NCI-H510A (cell line): ENCODE measurements around the gene CARD8.

Source experiments
- DNase-seq: peaks from one replicate; lab custom pipeline; 2025; lab: John Stamatoyannopoulos, UW

Gene CARD8

DNA sequence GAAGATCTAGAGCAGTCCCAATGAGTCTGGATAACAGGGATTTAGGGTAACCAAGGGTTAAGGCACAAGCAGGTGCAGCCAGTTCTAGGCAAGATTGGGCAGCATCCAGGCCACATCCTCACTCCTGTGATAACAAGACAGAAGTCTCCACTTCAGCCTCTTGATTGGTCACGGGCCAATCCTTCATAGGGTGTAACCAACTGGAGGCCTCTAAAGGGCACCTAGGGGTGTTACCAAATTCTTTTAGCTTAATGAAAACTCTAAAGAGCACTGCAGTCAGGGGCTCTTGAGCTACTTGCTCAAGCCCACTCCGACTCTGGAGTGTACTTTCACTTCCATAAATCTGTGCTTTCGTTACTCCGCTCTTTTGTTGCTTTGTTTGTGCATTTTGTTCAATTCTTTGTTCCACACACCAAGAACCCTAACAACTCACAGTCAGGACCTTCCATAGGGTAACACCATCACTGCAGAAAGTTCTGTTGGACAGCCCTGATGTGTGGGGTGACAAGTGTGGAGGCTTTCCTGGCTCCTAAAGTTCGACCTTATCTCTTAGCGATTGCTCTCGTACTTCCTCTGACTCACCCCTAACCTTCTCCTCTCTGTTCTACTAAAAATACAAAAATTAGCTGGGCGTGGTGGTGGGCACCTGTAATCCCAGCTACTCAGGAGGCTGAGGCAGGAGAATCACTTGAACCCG is 49.2 kb downstream of the CARD8 start:
- DNase-seq, result no peak

DNA sequence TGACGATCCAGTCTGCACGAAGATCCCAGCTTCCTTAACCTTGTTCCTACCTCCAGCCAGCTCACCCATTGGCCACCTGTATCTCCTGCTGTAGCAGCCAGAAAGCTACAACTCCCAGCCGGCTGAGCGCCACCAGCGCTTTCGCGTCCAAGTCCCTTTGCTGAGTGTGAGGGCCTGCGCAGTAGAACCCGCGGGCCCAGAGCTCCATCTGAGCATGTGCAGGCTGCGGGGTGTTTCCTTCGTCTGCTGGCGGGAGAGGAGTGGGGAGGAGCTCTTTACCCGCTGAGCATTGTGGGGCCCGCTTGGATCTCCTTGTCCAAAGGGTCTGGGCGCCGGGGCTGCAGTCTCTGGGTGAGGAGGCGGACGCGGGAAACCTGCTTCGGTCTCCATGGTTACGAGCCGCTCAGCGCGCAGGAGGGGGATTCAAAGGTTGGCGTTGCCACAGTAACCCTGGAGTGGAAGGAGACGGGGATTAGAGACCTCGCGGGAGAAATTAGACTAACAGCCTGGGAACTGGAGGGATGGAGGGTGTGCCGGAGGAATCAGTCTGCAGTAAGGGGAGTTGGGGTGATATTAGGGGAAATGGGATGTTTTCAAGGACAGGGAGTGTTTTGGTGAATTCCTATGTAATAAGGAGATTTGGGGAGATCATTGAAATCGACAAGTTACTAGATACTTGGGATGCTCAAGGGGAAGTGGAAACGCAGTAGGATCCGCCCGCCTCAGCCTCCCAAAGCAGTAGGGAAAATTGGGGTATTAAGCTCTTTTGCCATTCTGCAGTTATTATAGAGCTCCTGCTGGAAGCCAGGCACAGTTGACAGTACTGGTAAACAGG is 51.7 kb downstream of the CARD8 start:
- peak; percentile 97 for DNase-seq

DNA sequence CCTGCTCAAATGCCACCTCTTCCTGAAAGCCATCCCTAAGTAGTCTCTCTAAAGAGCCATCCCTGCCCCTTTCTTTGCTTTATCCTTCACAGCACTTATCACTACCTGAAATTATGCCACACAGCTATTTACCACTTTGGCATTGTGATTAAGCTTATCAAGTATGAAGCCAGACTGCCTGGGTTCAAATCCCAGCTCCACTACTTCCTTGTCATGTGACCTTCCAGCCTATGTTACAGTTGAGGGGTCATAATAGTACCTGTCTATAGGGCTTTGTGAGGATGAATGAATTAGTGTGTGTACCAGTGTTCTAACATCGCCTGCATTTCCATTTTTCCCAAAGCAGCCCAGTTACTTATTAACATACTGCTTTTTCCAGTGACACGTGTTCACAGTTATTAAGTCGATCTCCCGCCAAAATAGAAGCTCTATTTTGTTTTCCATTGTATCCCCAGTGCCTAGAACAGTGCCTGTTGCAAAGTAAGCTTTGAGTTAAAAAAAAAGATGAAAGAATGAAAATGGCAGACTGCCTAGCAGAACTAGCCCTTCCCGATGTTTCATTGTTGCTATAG is 52.4 kb downstream of the CARD8 start:
- DNase-seq, result no peak

DNA sequence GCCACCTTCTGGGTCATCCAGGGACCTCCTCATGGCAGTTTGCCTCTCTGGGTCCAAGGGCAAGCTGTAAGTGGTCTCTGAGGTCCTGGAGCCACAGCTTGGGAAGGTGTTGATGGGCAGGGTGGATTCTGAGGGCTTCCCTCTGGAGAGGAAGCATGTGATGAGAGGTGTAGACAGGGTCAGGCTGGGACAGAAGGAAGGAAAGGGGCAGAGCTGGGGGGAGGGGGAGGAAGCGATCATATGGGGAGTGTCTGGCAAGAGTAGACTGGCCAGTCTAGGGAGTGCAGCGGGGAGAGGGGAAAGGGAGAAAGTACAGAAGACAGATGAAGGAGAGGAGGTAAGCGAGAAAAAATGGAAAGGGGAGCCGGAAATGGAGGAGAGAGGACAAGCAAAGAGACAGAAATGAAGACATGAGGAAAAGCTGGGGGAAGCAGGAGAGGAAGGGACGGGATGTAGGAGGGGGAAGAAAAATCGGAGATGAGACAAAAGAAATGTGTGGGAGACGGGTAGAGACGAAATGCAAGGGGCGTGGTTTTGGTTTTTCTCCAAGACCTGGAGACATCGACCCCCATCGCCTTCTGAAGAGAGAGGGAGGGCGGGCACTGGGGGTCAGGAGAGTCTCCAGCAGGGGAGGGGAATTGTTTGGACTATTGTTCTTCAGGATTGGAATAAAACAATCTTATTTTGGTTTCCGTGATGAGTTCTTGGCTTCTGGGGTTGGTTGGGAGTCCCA is 58.6 kb downstream of the CARD8 start:
- no peak for DNase-seq

DNA sequence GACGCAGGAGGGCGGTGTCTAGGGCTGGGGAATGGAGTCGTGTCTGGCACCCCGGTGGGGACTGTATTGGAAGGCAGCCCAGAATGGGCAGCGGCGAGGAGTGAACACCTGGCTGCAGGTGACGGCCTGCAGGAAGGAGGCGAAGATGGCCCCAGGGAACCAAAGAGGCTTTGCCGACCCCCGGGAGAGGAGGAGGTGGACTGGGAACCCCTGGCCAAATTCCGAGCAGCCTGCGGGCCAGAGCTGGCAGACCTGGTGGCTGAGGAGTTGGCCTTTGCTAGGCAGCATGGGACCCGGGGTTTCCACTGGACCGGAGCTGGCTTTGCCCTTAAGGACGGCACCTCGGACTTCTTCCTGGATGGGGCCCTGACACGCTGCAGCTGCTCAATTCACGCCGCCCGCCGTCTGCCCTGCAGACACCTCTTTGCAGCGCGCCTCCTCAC is 59.4 kb downstream of the CARD8 start:
- no peak for DNase-seq

DNA sequence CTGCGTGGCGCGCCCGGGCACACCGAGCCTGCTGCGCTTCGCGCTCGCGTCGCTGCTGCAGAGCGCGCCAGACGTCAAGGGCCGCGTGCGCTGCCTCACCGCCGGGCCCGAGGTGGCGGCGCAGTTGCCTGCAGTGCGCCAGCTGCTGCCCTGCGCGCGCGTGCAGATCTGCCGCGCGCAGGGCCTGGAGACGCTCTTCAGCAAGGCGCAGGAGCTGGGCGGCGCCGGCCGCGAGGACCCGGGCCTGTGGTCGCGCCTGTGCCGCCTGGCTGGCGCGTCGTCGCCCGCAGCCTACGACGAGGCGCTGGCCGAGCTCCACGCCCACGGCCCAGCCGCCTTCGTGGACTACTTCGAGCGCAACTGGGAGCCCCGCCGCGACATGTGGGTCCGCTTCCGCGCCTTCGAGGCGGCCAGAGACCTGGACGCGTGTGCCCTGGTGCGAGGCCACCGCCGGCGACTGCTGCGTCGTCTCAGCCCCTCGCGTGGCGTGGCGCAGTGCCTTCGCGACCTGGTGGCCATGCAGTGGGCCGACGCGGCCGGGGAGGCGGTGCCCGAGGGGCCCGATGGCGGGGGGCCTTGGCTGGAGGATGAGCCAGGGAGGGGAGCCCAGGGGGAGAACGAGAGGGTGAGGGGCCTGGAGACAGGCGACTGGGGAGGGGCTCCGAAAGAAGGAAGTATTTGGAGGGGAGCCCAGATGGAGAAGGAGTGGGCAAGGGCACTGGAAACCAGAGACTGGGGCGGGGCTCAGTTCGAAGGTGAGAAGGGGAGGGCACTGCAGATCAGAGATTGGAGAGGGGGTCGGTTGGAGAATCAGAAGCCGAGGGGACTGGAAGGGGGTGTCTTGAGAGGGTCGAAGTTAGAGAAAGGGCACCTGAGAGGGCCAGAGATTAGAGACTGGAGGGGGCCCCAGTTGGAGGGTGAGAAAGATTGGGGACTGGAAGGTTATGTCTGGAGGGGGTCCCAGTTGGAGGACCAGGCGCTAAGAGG is 60.6 kb downstream of the CARD8 start:
- DNase-seq, result no peak

DNA sequence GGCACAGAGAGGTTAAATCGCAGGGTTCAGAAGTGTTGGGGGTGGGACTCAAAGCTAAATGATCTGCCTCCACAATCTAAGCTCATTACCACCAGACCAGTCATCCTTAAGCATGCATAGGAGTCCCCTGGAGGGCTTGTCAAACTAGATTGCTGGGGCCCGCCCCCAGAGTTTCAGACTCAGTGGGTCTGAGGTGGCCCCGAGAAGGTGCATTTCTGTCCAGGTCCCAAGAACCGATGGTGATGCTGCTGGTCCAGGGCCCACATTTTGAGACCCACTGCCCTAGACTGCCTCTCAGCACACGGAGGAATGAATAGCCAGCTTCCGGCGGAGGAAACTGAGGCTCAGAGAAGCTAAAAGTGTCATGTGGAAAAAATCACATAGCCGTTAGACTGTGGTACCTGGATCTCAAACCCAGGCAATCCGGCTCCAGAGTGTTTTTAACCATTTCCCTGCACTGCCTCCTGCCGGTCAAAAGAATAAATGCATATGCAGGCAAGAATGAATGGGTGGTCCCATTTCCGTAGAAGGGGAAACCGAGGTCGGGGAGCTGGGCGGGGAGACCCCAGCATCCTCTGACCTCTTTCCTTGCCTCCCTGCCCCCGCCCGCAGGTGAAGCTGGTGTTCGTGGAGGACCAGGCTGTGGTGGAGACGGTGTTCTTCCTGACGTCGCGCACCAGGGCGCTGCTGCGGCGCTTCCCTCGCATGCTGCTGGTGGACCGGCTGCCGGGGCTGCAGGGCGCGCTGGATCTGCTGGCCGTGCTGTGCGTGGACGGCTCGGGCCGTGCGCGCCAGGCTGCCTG is 61.5 kb downstream of the CARD8 start:
- no peak for DNase-seq

DNA sequence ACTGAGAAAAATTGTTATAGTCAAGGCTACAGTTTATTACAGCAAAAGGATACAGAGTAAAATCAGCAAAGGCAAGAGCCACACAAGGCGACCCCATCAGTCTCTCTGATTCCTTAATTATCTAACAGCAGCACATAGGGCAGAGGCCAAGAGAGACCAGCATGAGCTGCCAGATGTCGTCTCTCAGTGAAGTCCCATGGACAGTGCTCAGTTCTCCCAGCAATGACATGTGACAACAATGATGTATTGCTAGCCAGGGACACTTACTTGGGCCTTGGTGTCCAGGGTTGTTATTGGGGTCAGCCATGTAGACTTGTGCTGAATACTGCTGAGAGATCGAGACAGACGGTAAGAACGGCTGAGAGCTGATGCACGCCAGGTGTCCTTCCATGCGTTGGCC is 63.0 kb downstream of the CARD8 start:
- no peak for DNase-seq

DNA sequence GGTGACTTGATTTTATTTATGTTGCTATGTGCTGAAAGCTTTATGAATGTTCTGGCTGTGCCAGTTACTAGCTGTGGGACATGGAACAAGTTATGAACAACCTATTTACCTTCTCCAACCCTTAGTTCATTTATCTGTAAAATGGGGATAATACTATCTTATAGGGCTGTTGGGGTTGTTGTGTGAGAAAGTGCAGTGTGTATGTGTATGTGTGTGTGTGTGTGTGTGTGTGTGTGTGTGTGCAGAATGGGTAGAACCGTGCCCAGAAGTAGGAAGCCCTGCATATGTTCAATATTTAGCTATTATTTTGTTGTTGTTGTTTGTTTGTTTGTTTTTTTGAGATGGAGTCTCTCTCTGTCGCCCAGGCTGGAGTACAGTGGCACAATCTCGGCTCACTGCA is 64.8 kb downstream of the CARD8 start:
- DNase-seq, result no peak

DNA sequence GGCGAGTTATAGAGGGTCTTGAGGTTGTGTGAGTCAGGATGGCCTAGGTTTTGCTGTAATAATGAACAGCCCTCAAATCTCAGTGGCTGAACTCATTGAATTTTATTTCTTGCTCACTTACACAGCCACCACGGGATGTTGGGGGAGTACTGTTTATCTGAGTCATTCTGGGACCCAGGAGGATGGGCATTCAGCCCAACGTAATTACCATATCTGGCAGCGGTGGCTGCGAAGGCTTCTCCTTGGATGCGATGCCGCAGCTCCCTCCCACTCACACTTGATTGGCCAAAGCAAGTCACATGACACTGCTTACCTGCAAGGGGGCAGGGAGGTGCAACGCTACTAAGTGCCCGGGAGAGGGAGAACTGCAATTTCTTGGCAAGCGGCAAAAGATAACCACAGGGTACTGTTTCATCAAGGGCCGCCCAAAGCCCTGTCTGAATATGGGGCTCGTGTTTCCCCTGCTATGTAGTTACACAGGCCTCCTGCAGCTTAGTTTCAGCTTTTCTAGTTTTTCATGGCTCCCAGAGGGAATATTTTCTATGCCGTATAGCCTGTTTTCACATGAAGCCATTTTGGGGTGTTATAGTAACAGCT is 65.3 kb downstream of the CARD8 start:
- DNase-seq, result no peak

DNA sequence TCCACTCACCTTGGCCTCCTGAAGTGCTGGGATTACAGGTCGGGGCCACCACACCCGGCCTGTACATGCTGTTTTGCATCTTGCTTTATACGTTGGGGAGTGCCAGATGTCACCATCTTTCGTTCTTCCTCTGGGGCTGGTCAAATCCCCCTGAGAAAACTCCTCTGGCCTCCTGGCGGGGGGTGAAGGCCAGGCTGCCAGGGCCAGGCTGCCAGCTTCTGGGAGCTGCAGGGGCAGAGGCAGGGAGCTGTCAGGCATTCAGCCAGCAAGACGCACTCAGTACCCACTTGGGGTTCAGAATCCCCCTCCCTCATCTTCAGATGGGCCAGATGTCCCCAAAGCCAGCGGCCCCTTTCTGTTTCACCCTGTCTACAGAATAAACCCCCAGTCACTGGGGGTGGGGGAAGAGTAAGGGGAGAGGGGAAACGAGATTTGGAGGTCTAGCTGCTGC is 69.1 kb downstream of the CARD8 start:
- no peak for DNase-seq

DNA sequence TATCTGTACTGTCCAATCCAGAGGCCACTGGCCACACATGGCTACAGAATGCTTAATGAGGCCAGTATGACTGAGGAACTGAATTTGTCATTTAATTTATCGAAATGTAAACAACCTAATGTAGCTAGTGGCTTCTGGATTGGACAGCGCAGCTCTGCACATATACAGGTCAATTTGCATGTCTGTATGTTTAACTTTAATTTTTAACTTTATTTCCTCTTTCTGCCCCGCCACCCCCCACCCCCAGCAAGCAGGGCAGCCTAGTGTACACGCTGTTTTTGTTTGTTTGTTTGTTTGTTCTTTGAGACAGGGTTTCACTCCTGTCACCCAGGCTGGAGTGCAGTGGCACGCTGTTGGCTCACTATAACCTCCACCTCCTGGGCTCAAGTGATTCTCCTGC is 69.7 kb downstream of the CARD8 start:
- no peak for DNase-seq

DNA sequence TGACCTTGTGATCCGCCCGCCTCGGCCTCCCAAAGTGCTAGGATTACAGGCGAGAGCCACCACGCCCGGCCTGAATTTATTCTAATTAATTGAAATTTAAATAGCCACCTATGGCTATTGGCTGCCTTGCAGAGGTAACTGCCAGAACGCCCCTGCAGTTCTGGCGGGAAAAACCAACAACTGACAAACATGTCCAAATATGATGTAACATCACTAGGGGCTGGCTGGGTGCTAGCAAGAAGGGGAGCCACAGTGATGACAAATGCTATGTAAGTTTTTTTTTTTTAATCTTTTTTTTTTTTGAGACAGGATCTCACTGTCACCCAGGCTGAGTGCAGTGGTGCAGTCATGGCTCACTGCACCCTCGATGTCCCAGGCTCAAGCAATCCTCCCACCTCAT is 72.4 kb downstream of the CARD8 start:
- DNase-seq, result no peak

DNA sequence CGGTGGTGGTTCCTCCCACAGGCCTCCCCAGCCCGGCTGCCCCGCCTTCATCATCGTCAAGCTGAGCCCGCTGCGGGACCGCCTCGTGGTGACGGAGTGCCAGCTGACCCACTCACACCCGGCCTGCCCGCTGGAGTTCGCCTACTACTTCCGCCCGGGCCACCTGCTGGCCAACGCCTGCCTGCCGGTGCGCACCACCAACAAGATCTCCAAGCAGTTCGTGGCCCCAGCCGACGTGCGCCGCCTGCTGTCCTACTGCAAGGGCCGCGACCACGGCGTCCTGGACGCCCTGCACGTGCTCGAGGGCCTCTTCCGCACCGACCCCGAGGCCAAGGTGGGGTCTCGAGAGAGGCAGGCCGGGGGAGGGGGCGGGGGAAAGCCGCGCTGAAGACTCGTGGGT is 73.3 kb downstream of the CARD8 start:
- DNase-seq, result no peak

DNA sequence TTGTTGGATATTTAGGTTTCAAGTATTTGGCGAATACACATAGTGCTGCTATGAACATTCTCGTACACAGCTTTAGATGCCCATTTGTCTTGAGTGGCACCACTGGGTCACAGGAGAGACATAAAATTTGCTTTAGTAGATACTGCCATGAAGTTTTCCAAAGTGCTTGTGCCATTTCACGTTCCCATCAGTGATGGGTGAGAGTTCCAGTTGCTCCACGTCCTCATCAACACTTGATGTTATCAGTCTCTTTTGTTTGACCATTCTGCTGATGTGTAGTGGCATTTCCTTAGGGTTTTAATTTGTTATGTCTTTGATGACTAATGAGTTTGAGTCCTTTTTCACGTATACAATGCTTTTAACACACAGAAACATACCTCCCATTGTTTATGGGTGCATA is 74.2 kb downstream of the CARD8 start:
- no peak for DNase-seq

DNA sequence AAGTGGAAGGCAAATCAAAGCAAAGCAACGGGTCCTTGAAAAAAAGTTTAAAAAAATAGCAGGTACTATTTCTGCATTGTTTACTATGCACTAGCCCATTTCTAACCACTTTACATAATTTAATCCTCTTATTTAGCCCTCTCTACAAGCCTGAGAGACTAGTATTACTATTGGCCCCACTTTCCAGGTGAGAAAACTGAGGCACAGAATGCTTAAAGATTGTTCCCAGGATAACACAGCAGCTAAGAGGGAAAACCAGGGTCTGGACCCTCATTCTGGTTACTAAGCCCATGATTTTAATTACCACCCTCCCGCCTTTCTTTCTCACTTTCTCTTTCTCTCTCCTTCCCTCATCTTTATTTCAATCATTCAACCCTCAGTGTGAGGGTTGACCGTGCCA is 79.5 kb downstream of the CARD8 start:
- DNase-seq, result no peak

DNA sequence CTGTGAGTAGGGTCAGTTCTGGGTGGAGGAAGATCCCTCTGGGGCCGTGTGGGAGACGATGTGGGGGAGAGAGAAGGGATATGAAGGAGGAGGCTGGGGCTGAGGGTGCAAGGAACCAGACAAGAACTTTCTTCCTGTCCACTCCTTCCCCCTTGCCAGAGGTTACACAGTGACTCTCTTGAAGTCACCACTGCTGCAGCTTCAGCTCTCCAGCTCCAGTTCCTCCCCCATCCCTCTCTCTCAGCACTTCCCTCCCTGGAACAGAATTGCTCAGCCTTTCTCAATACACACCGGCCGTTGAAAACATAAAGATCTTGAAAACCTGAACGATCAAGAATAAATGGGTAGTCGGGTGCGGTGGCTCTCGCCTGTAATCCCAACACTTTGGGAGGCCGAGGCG is 80.1 kb downstream of the CARD8 start:
- DNase-seq, result no peak

DNA sequence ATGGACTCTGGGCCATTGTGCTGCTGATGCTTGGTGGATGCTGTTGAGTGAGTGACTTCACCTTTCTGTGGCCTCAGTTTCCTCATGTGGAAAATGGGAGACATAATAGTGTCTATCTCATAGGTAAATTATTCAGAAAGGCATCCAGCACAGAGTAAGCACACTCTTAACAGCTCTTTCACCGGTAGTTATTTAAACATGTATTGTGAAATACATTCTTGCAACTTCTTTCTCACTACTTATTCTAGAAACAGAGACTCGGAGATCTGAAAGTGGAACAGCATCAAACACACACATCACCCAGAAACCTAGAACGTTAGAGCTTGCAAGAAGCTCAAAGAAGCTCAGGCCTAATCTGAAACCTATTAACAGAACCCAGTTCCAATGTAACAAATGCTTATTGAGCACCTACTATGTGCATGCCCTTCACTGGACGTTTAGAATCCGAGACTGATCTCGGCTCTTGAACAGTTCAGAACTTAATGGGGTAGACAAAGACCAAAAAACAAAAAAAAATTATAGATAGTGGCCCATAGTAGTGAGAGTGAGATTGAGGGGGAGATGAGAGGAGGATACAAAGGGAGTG is 81.2 kb downstream of the CARD8 start:
- DNase-seq, result no peak

DNA sequence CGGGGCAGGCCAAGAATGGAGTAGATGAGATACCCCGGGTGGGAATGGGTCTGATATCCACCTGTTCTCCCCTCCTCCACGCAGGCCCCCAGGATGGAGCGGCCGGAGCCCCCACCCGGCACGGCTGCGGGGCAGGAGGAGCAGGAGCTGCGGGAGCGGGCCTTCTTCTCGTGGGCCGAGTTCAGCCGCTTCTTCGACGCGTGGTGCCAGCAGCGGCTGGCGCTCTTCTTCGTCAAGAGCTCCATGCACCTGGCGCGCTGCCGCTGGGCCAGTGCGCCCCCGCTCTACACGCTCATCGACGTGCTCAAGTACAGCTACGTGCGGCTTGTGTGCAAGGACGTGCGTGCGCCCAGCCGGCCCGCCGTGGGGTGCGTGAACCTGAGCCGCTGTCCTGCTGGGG is 84.0 kb downstream of the CARD8 start:
- DNase-seq, result no peak
